HG03039 (cell line): Measurements from ENCODE around the gene NDUFAF2.
"Not testable (repeated sequence)": the region's sequence is repeated elsewhere in the genome, so short reads cannot be mapped to it uniquely, and the experiment has no call there.

Source experiments
- ATAC-seq: cut with Tn5 transposase; IDR thresholded peaks from one replicate; pipeline ENCODE4 v1.9.1; 2021; ENCODE audit warnings: mild to moderate bottlenecking, moderate library complexity; ENCODE audit not compliant: unreplicated experiment

NDUFAF2 gene

GRCh38 chr5:61047346-61047745 lies 102.3 kb downstream of the NDUFAF2 start:
- ATAC-seq = no peak

- ATAC-seq = no peak
Measured at GRCh38 chr5:61048534-61048933, 103.5 kb downstream of the NDUFAF2 start.

GRCh38 chr5:61050292-61050691 lies 105.3 kb downstream of the NDUFAF2 start:
- no peak for ATAC-seq

GRCh38 chr5:61051267-61051666 lies 106.3 kb downstream of the NDUFAF2 start:
- no peak for ATAC-seq

- no peak for ATAC-seq
Measured at GRCh38 chr5:61052882-61053281, 107.9 kb downstream of the NDUFAF2 start.

- ATAC-seq = no peak
Measured at GRCh38 chr5:61053937-61054336, 108.9 kb downstream of the NDUFAF2 start.

GRCh38 chr5:61055434-61056006 lies 110.5 kb downstream of the NDUFAF2 start:
- ATAC-seq = no peak

GRCh38 chr5:61059499-61059898 lies 114.5 kb downstream of the NDUFAF2 start:
- ATAC-seq = no peak

GRCh38 chr5:61069150-61069549 lies 124.1 kb downstream of the NDUFAF2 start:
- ATAC-seq = no peak

- ATAC-seq = no peak
Measured at GRCh38 chr5:61071526-61071925, 126.5 kb downstream of the NDUFAF2 start.

GRCh38 chr5:61076626-61077025 lies 131.6 kb downstream of the NDUFAF2 start:
- no peak for ATAC-seq

- no peak for ATAC-seq
Measured at GRCh38 chr5:61081741-61082140, 136.7 kb downstream of the NDUFAF2 start.

GRCh38 chr5:61082516-61083280 lies 137.7 kb downstream of the NDUFAF2 start:
- ATAC-seq = no peak

GRCh38 chr5:61084658-61085057 lies 139.7 kb downstream of the NDUFAF2 start:
- ATAC-seq = no peak

- no peak for ATAC-seq
Measured at GRCh38 chr5:61085885-61086284, 140.9 kb downstream of the NDUFAF2 start.

- no peak for ATAC-seq
Measured at GRCh38 chr5:61087921-61088320, 142.9 kb downstream of the NDUFAF2 start.

GRCh38 chr5:61089351-61089750 lies 144.3 kb downstream of the NDUFAF2 start:
- no peak for ATAC-seq

- not testable (repeated sequence) for ATAC-seq
Measured at GRCh38 chr5:61093046-61093771, 148.2 kb downstream of the NDUFAF2 start.

GRCh38 chr5:61097465-61097864 lies 152.5 kb downstream of the NDUFAF2 start:
- no peak for ATAC-seq

GRCh38 chr5:61098251-61098995 lies 153.4 kb downstream of the NDUFAF2 start:
- no peak for ATAC-seq

- ATAC-seq = no peak
Measured at GRCh38 chr5:61100437-61100836, 155.4 kb downstream of the NDUFAF2 start.
